Measurements from ENCODE around the gene GBP4. TPM values are rescaled to one million over a fixed set of nuclear protein-coding genes. Genes with fewer than 3 reads are reported as not detected.

GBP4 gene
- total RNA-seq, 1 experiment from 2014 or later = 0.05 TPM

DNA sequence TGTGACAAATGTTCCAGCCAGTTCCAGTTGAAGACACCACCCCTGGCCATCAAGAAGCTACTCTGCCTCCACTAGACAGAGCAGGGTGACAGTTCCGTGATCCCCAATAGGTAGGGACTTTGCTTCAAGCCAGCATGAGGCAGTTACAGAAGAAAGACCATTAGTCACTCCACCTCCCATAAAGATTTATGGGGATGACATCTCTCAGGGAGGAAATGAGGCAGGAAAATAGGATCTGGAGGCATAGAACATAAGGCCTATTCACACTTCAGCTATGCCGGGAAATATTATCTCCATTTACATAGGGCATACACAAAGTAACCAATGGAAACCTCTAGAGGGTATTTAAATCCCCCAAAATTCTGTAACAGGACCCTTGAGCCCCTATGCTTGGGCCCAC lies 19.4 kb downstream of the GBP4 start:
- Histone ChIP-seq H3K27ac (ENCODE audit: low read depth, low read length) (no peak overlapping the region), H4K20me1 (ENCODE audit: insufficient read depth) (no peaks in the 10 kb centered on the region), H3K4me2 (ENCODE audit: low read length) (no peak overlapping the region), H3K4me1 (ENCODE audit: control insufficient read depth in 1 of 2, insufficient read depth in 2 of 2, low read length in 2 of 2) (no peaks in the 10 kb centered on the region), H3K4me3 (replicated peaks in 1 of 2; ENCODE audit: low read depth in 1 of 2, low read length in 2 of 2) (no peak overlapping the region), H2AFZ (ENCODE audit: low read depth, low read length, poor library complexity, severe bottlenecking) (no peak overlapping the region), H3K9me2 (ENCODE audit: insufficient read depth) (no peaks in the 10 kb centered on the region), H3K9me3 (ENCODE audit: control insufficient read depth in 1 of 2, insufficient read depth in 1 of 2, low read depth in 1 of 2, low read length in 2 of 2) (no peaks in the 10 kb centered on the region), H3K36me3 (ENCODE audit: control insufficient read depth in 1 of 2, insufficient read depth in 2 of 2, low read length in 2 of 2) (no peaks in the 10 kb centered on the region), H3K79me2 (ENCODE audit: insufficient read depth, low read length) (no peaks in the 10 kb centered on the region), H3K9ac (ENCODE audit: low read length) (no peak overlapping the region), H3K27me3 (ENCODE audit: insufficient read depth, low read length) (no peaks in the 10 kb centered on the region)
- DNase-seq (ENCODE audit: low read depth, low spot score) = no peak
- ChIA-PET CTCF (no interaction called here), POLR2A (no interaction called here), RAD21 (ENCODE audit: low non-redundant PET in 1 of 2, low total read pairs in 2 of 2, uncharacterized antibody in 2 of 2, unreplicated experiment in 2 of 2) (no interaction called here)
- intact Hi-C loops (cut with micrococcal nuclease) = no loop called here
- no peak for ATAC-seq
- no TSS peak for BruUV-seq (replicated peaks)
- TF ChIP-seq, protein P1, sequence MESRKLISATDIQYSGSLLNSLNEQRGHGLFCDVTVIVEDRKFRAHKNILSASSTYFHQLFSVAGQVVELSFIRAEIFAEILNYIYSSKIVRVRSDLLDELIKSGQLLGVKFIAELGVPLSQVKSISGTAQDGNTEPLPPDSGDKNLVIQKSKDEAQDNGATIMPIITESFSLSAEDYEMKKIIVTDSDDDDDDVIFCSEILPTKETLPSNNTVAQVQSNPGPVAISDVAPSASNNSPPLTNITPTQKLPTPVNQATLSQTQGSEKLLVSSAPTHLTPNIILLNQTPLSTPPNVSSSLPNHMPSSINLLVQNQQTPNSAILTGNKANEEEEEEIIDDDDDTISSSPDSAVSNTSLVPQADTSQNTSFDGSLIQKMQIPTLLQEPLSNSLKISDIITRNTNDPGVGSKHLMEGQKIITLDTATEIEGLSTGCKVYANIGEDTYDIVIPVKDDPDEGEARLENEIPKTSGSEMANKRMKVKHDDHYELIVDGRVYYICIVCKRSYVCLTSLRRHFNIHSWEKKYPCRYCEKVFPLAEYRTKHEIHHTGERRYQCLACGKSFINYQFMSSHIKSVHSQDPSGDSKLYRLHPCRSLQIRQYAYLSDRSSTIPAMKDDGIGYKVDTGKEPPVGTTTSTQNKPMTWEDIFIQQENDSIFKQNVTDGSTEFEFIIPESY (IDR thresholded peaks at IDR 0.05; ENCODE audit: extremely low read depth, insufficient replicate concordance, low read length) = no peak
- TF ChIP-seq POLR2AphosphoS5 (IDR thresholded peaks at IDR 0.05; ENCODE audit: low read depth, low read length) = no peak
- no peak for TF ChIP-seq TCF7L2 (IDR thresholded peaks at IDR 0.05; ENCODE audit: borderline replicate concordance, extremely low read depth, insufficient read depth, insufficient read length)
- no peak for TF ChIP-seq JUND (IDR thresholded peaks at IDR 0.05)
- TF ChIP-seq SIN3A (IDR thresholded peaks at IDR 0.05; ENCODE audit: low read depth) = no peak
- no peak for TF ChIP-seq ZFX (IDR thresholded peaks at IDR 0.05)

DNA sequence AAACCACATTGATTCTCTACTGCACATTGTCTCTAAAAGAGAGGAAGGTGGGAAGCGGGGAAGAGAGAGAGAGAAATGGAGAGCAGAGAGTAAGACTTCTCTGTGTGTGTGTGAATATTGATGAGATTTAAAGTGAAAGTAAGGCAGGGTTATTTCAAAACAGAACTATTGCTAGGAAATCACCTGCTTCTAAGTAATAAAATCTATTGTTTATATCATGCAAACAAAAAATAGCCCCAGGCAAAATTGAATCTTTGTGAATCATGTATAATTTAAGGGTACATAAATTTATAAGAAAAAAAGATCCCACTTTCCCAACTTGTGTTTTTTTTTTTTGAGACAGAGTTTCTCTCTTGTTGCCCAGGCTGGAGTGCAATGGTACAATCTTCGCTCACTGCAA lies 21.8 kb downstream of the GBP4 start:
- TF ChIP-seq ELF1 (IDR thresholded peaks at IDR 0.05; ENCODE audit: borderline replicate concordance, low read depth) (no peak), JUND (IDR thresholded peaks at IDR 0.05) (no peak), SRF (IDR thresholded peaks at IDR 0.05; ENCODE audit: low read depth) (no peak), RAD21 (IDR thresholded peaks at IDR 0.05; ENCODE audit: low read depth) (no peak), TCF7L2 (IDR thresholded peaks at IDR 0.05; ENCODE audit: borderline replicate concordance, extremely low read depth, insufficient read depth, insufficient read length) (no peak), CTCF (IDR thresholded peaks at IDR 0.05 in 2 of 3, conservative IDR thresholded peaks at IDR 0.05 in 1 of 3; ENCODE audit: borderline replicate concordance in 1 of 3, insufficient read depth in 1 of 3, low read depth in 2 of 3, low read length in 2 of 3) (no peak), EGR1 (IDR thresholded peaks at IDR 0.05; ENCODE audit: low read depth) (no peak)
- TF ChIP-seq, protein P2, sequence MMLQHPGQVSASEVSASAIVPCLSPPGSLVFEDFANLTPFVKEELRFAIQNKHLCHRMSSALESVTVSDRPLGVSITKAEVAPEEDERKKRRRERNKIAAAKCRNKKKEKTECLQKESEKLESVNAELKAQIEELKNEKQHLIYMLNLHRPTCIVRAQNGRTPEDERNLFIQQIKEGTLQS (IDR thresholded peaks at IDR 0.05) = no peak
- TF ChIP-seq, protein P3, sequence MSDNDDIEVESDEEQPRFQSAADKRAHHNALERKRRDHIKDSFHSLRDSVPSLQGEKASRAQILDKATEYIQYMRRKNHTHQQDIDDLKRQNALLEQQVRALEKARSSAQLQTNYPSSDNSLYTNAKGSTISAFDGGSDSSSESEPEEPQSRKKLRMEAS (IDR thresholded peaks at IDR 0.05) = no peak
- BruUV-seq (replicated peaks) = no TSS peak
- Histone ChIP-seq H3K79me2 (ENCODE audit: insufficient read depth, low read length) (no peaks in the 10 kb centered on the region), H3K36me3 (ENCODE audit: control insufficient read depth in 1 of 2, insufficient read depth in 2 of 2, low read length in 2 of 2) (no peaks in the 10 kb centered on the region), H3K27me3 (ENCODE audit: insufficient read depth, low read length) (no peaks in the 10 kb centered on the region), H3K9me2 (ENCODE audit: insufficient read depth) (no peaks in the 10 kb centered on the region), H4K20me1 (ENCODE audit: insufficient read depth) (no peaks in the 10 kb centered on the region), H3K4me1 (ENCODE audit: control insufficient read depth in 1 of 2, insufficient read depth in 2 of 2, low read length in 2 of 2) (no peaks in the 10 kb centered on the region), H3K4me2 (ENCODE audit: low read length) (no peak overlapping the region), H3K27ac (ENCODE audit: low read depth, low read length) (no peak overlapping the region), H3K9ac (ENCODE audit: low read length) (no peak overlapping the region), H3K4me3 (replicated peaks in 1 of 2; ENCODE audit: low read depth in 1 of 2, low read length in 2 of 2) (no peak overlapping the region), H2AFZ (ENCODE audit: low read depth, low read length, poor library complexity, severe bottlenecking) (no peak overlapping the region), H3K9me3 (ENCODE audit: control insufficient read depth in 1 of 2, insufficient read depth in 1 of 2, low read depth in 1 of 2, low read length in 2 of 2) (no peaks in the 10 kb centered on the region)
- RAD21 ChIA-PET (ENCODE audit: low non-redundant PET in 1 of 2, low total read pairs in 2 of 2, uncharacterized antibody in 2 of 2, unreplicated experiment in 2 of 2) = no interaction called here
- POLR2A ChIA-PET = no interaction called here
- DNase-seq (ENCODE audit: low read depth, low spot score) (no peak), ATAC-seq (no peak)
- intact Hi-C loops (cut with micrococcal nuclease) = no loop called here
- CTCF ChIA-PET = no interaction called here

Measured in HCT116 (cell line).